NCI-H2227 treated with DMSO at 0.1 percent for 48 hours (cell line): ENCODE data around the gene CHI3L2.

Experiments used
- DNase-seq: peaks from one replicate; lab custom pipeline; 2025; lab: John Stamatoyannopoulos, UW

CHI3L2 gene, protein sequence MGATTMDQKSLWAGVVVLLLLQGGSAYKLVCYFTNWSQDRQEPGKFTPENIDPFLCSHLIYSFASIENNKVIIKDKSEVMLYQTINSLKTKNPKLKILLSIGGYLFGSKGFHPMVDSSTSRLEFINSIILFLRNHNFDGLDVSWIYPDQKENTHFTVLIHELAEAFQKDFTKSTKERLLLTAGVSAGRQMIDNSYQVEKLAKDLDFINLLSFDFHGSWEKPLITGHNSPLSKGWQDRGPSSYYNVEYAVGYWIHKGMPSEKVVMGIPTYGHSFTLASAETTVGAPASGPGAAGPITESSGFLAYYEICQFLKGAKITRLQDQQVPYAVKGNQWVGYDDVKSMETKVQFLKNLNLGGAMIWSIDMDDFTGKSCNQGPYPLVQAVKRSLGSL

DNA sequence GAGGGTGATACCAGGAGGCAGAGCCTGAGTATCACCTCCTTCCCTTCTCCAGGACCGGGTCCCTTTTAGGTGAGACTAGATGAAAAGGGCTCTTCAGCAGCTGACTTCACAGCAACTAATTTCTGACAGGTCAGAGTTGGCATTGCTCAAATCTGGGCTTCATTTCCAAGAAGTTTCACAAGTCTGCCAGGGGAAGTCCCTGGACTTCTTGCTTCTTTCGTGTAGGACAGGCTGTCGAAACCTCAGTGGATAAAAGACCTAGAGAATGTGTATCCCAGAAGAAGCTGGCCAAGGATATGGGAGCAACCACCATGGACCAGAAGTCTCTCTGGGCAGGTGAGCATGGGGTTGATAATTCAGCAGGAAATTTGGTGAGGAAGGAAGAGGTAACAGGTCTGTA lies at the start of gene CHI3L2:
TSS of gene CHI3L2 (plus strand) at position 280 of the 400 bp plus-strand sequence. CDS start at position 297, 17 bp downstream.
- DNase-seq: no peak

DNA sequence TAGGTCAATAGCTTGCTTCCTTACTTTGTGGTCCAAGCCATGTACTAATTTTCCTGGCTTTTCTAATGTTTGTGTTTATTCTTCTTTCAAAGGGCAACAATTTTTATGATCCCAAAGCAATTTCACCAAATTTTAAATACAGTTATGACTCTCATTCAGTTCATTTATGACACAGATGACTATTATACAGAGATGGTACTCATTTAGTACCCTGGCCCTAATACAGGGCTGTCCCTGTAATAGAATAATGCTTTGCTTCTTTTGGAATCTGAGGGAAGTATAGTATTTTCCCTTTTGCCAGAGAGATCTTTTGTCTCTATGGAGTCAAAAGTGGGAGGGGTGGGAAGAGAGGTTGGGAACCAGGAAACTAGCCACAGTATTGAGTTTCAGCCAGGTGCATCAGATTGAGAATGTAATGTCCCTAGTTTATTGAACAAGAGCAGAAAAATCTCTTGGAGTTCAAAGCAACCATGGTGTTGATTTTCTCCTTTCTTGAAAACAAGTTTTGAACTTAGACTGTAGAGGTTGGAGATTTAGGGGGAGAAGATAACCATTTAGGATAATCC lies 47.5 kb upstream of the CHI3L2 start:
- DNase-seq: no peak

DNA sequence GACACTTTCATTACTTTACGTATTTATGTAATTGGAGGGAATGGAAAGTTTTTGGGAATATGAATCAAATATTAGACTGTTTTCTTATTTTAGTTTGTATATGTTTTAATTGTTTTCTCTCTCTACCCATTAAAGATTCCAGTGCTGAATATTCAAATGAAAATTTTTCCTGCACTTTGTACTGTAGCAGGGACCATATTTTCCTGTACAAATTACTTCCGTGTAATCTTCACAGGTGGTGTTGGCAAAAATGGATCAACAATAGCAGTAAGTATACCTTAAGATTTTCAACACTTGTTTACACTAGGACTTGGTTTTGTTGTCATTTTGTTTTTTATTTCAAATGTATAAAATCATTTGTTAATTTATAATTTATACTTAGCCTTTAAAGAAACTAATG lies 45.5 kb upstream of the CHI3L2 start:
- DNase-seq: no peak

DNA sequence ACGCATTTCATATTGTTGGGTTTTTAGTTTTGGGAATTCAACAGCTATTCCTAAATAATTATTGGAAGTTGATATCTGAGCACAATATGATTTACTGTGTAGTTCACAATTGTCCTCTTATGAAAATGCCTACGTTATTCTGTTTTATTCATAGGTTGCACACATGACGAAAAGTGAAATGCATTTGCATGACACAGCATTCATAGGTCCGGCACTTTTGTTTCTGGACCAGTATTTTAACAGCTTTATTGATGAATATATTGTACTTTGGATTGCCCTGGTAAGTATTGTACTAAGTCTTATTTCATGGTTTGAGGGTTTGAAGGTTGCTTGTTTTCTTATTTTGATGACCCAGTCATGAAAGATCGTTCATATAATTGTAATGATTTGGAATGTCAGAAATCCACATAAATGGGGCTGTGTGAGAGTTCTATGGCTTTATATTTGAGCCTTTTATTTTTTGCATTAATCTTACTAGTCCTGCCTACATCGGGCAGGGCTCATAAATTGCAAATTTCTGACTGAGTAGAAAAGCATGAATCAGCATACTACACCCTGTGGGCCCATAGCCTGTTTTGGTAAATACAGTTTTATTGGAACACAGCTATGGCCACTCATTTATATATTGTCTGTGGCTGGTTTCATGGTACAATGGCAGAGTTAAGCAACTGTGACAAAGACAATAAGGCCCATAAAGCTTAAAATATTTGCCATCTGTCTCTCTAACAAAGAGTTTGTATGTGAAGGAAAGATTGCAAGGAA lies 44.0 kb upstream of the CHI3L2 start:
- DNase-seq: no peak

DNA sequence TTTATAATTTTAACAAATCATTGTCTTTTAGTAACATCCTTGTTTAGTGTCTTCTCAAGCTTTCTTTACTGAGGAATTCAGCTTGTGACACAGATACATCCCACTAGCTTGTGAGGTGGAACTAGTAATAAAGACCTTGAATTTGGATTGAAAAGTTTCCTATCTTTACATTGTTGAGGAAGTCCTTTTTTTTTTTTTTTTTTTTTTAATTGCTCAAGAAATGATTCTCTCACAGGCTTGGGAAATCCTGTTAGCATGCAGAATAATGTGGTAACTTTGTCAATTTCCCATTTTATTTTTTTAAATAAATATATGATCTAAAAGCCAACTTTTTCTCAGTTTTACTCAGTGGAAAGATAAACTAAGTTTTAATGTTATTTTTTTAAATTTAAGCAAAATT lies 42.9 kb upstream of the CHI3L2 start:
- no peak for DNase-seq

DNA sequence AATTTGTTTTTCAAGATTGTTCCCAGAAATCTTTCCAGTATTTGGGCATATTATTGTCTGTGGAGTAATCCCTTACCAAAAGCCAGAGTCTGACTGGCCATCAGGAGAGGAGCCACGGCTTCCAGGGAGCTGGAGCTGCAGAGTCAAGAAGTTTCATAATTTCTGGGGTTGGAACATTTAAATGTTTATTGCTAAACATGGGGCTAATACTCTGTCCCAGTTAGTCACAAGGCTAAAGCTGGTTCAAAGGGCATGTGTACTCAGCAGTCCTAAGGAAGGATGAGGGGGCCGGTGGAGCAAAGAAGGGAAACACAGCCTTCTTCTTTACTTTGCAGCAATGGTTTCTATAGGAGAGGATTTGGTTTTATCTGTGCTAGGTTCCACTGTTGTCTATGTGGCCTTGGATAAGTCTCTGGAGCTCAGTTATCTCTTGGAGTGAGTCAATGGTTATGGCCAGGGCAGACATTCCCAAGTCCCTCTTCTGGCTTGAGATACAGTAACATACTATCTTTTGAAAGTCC lies 36.5 kb upstream of the CHI3L2 start:
- no peak for DNase-seq

DNA sequence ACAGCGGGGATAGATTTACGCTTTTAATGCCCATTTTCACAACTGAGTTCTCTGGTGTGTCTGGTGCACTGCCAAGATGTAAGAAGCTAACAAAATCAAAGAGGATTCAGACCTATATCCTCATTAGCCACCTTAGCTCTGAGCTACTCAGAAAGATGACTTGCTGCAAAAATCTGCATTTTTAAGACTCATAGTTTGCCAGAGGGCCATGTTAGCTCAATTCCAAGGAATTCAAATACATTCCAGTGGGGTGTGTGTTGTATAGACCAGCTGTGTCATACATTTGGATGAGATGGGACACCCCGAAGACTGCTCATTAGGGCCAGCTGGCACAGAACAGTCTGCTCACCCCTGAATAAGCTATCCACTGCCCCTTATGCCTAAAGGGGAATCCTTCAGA lies 36.0 kb upstream of the CHI3L2 start:
- no peak for DNase-seq

DNA sequence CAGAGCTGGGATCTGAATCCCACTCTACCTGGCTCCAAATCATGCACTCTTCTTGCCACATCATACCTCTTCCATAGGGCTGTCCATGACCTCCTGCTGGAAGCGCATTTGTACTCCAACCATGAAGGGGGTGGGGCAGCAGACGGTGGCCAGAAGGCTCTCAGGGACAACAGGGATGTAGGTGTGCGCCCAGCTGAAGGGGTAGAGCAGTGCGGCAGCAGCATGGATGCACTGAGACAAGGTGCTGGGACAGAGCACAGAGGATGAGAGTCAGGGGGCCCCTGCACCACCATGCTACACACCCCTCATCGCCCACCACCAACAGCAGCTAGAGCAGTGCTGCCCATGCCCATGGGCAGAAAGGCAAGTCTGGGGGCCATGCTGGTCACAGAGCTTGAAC lies 35.4 kb upstream of the CHI3L2 start:
- no peak for DNase-seq

DNA sequence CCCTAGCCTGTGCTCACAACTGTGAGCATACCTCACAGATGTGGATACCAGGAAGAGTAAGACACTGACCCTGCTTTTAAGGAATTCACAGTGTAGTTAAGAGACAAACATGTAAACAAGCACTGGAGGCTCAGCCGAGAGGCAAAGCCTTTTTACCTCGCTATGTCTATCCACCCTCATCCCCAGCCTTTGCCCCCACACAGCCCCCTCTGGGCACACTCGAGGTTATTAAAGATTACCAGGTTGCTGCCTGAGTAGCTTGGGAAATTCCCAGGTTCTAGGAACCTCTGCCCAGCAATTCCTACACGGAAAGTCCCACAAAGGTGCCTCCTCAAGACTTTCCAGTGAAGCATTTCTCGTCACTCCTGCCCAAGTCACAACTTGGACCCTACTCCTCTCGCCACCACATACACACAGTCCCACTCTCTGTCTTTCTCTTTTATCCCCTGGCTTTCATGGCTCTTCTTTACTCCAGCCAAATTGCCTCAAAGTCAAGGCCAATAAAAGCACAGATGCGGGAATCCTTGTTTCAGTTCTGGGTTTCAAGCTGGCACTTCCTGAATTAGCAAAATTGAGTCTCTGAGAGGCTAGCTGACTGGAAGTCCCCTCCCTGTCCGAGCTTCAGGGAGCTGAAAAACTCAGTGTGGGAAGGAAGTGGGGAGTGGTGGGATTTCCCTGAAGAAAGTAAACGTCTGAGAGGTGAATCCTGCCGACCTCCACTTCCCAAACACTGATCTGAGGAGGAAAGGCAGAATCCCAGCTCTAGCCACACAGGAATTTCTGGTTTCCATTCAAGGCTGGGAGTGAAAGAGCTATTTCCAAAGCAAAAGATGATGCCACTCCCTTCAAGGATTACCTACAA lies 34.6 kb upstream of the CHI3L2 start:
- no peak for DNase-seq

DNA sequence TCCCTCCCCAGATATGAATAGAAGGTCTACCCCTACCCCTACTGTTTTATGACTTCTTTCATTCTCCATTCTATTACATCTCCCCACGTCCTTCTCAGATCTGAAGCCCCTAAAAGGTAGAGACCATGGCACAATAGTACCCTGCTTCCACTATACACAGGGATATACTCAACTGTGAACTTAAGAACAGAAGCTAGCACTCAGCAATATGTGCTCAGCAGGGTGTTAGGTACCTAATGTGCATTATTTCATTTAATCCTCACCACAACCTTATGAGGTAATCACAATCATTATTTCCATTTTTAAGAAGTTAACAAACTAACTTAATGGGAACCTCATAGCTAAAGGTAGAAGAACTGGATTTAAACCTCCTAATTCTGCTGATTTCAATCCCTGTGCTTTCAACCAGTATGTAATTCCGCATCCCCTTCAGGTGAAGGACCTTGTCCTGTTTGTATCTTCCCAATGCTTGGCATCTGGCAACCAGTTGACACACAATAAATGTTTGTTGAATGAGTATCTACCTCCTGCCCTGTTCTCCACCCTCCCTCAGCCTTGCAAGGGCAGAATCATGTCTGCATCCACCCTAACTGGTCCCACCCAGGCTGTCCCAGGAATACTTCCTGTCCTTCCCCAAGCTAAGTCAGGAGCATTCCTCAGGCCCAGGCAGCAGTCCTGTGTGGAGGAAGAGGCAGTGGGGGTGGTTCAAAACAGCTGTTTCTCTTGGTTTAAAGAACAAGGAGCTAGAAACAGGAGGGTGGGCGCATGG lies 33.6 kb upstream of the CHI3L2 start:
- no peak for DNase-seq

DNA sequence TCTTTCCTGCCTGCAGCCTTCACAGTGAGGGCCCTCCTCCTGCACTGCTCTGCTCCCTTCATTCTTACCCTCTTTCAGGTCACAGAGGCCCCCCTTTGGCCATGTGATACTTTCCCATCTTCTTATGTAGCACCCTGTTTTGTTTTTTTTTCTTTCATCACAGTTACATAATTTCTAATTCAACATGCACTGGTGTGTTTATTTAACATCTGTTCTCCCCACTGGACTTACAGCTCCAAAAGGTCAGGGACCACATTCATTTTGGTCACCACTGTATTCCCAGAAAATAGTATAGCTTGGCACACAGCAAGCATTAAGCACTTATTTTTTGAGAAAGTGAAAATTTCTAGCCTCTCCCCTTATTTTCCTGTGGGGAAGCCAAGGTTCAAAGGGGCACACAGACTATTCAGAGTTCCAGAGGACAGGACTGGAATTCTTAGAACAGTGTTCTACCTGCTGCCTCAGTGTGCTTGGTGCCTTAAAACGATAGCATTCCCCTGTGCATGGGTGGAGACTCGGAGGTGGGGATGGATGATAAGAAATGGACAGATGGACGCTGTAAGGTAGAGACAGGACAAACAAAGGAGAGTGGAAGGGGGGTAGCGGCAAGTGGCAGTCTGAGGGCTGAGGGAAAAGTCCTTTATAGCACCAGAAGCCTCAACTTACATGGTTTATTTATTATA lies 32.4 kb upstream of the CHI3L2 start:
- no peak for DNase-seq

DNA sequence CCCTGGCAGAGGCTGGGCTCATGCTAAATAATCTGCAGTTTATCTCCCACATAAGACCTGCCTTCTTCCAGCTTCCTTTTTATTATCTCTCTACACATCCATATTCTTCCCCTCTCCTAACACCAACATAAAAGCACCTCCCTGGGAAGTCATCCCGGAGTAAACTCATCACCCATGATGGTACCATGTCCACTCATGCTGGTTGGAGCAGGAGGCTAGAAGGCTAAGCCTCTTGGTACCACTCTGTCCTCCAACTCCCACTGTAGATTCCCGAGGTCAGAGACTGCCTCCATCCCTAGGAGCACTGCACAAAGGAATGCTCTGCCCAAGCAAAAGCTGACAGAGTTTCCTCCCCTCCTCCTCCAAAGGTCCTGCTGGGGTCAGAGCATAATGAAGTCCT lies 31.3 kb upstream of the CHI3L2 start:
- no peak for DNase-seq

DNA sequence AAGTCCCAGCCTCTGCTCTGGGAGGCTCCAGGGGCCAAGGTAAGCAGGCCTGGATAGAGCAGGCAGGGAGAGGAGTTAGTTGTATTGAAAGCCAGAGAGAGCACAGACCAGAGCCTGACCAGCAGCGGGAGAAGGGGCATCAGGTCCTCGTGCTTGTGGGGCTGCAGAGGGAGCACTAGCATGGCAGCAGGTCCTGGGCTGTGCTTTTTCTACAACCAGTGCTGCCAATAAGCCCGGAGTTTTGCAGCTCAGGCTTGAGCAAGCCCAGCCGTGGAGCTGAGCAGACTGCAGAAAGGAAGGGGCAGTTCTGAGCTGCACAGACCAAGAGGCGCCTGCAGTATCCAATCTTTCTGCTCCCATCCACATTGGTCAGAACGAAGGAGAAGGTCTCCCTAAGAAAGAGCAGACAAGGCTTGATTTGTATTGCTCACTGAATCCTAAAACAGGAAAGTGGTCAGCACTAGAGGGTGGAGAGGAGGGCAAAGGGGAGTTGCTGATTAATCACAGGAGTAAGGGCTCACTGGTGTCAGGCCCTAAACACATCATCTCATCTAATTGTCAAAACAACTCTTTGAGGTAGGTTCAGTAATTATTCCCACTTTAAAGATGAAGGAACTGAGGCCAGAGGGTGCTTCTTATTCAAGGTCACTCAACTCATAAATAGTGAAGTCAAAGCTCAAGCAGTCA lies 29.8 kb upstream of the CHI3L2 start:
- no peak for DNase-seq

DNA sequence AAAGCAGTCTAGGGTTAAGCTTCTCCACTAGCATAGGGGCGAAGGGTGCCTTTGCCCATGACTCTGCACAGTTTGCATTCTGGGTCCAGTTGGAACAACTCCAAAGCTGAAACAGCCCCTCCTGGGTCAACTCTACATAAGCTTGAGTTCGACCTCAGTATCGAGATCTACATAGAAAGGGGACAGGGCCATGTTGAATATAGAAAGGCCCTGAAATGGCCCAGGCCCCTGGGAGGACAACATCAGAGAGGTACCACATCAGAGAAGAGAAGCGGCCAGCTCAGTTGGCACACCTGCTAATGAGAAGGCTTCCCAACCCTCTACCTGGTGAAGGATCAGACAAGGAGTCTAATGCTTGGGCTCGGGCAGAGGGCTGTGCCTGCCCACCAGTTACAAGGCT lies 28.7 kb upstream of the CHI3L2 start:
- no peak for DNase-seq

DNA sequence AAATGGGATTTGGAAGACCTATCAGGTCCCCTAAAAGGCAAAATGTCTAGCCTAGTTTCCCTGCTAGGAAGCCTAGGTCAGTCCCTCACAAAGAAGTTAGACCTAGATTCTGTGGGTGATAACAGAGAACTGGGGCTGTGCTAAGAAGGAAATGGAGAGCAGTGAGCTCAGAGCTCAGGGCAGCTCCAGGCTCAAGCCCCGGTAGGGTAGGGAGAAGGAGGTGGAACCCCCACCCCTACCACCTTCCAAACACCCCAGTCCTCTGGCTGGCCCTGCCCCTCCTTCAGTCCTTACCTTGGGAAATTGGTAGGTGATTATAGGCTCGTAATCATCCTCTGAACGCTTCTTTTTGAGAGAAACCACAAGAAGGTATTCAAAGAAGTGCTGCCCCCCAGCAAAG lies 28.2 kb upstream of the CHI3L2 start:
- DNase-seq: no peak

DNA sequence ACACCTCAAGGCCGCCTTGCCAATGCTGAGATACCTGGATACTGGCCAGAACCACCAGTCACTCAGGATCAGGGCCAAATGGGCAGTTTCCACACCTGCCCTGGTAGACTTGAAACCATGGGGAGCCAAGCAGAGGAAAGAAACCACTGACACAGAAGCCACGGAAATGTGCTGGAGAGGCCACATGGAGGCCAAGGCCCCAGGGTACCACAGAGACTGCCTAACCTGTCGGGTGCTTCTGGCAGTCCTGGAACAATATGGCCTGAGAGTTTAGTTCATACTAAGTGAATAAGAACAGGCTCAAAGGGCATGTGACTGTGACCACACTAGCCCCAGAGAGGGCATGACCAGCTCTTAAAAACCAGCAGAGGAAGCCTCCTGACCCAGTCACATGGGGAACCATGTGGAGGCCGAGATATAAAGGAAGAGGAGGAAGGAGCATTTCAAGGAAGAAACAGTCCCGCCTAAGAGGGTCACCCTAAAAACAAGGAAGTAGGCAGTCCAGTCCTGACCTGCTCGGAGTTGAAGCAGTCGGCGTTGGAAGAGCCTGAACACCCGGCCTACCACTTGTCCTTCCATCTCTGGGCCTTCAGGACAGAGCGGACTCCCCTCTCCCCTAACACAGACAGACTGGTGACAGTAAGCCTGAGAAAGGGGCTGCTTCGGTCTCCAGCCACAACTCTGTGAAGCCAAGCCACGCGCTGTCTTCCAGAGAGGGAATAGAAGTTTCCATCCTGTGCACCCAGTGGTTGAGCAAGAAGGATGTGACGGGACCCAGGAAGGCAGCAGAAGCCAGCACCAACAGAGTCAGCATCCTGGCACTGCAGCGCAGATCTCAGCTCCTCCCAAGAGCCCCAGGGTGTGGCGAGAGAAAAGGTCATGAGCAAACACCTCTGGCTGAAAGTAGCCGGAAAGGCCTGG lies 27.4 kb upstream of the CHI3L2 start, which contains the start of gene DENND2D:
TSS of gene DENND2D (minus strand) at position 766 of the 921 bp plus-strand sequence. CDS start at position 579, 187 bp downstream.
- no peak for DNase-seq

DNA sequence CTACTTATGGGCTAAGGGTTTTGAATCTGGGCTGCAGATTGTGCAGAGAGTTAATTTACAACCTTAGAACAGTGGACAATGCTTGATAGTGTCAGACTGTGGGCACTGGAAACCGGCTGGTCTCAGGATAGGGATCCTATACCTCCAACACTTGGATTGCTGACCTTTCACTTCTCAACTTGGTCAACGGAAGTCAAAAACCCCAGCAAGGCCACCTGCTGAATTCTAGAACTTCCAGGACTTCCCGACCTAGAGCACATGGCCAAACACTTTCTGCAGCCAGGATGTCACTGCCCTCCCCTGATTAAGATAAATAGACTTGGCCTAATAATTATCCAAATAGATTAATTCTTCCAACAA lies 26.7 kb upstream of the CHI3L2 start:
- no peak for DNase-seq

DNA sequence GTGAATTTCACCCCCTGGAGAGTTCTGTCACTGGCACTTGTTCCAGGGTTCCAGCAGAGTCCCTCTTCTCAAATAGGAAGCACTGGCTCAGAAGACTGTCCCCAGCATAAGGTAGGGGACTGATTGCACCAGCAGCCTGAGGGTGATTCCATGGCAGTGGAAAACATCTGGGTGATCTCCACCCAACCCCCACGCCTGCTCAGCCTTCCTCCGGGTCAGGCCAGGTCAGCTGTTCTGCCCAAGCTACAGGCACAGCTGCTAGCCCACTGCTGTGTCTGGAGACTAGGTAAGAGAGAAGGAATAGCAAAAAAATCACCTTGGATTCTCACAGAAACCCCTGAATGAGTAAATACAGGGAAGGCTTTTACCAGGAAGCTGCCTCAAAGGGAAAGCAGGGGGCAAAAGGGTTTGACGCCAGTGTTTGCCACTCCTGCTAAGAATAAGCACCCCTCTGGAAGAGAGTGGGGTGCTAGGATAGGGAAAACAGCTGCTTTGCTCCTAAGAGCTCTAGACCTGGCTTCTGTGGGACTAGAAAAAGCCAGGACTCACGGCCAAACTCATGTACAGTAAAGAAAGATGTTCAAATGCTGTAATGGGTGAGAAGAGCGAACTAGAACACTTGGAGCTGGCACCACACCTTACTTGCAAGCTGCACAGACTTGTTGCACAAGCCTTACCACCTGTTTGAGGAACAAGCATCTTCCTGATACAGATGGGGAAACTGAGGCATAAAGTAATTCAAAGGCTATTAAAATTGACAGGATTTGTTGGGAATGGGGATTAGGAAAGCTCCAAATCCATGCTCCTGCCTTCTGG lies 26.0 kb upstream of the CHI3L2 start:
- no peak for DNase-seq
